Activated CD4-positive, alpha-beta T cell treated with anti-CD3 and anti-CD28 coated beads, Interleukin-2, amount 50 U/mL, for 16 hours (primary cell): ENCODE measurements around the gene DNAAF1.

Source experiments
- DNase-seq: peaks from one replicate; pipeline ENCODE4 v3.0.0-alpha.2; 2020

The DNAAF1 gene

GRCh38 chr16:84124257-84125073, 20.6 kb upstream of the DNAAF1 start:
- no peak for DNase-seq

GRCh38 chr16:84131117-84131516, 14.0 kb upstream of the DNAAF1 start:
- DNase-seq: no peak

- no peak for DNase-seq
Measured at GRCh38 chr16:84132527-84133285, 12.4 kb upstream of the DNAAF1 start.

- no peak for DNase-seq
Measured at GRCh38 chr16:84136331-84137125, 8.6 kb upstream of the DNAAF1 start.

GRCh38 chr16:84137287-84137686, 7.8 kb upstream of the DNAAF1 start:
- no peak for DNase-seq

- no peak for DNase-seq
Measured at GRCh38 chr16:84137769-84138357, 7.2 kb upstream of the DNAAF1 start.

GRCh38 chr16:84138500-84138823, 6.6 kb upstream of the DNAAF1 start:
- no peak for DNase-seq

GRCh38 chr16:84138824-84139627, 6.1 kb upstream of the DNAAF1 start:
- peak; percentile 49 for DNase-seq

GRCh38 chr16:84139628-84140258, 5.4 kb upstream of the DNAAF1 start:
- no peak for DNase-seq

GRCh38 chr16:84141143-84141670, 3.9 kb upstream of the DNAAF1 start:
- peak; percentile 14 for DNase-seq

GRCh38 chr16:84143081-84143480, 2.0 kb upstream of the DNAAF1 start:
- DNase-seq: no peak

GRCh38 chr16:84143784-84144199, 1.3 kb upstream of the DNAAF1 start:
- peak; percentile 8 for DNase-seq

- DNase-seq: peak; percentile 35
Measured at GRCh38 chr16:84144209-84144858, 774 bp upstream of the DNAAF1 start.

- DNase-seq: no peak
Measured at GRCh38 chr16:84150926-84151325, 5.8 kb downstream of the DNAAF1 start.

- no peak for DNase-seq
Measured at GRCh38 chr16:84153660-84154214, 8.6 kb downstream of the DNAAF1 start.

GRCh38 chr16:84155226-84155625, 10.1 kb downstream of the DNAAF1 start:
- DNase-seq: no peak

GRCh38 chr16:84155771-84156170, 10.7 kb downstream of the DNAAF1 start:
- no peak for DNase-seq

- DNase-seq: no peak
Measured at GRCh38 chr16:84156342-84156784, 11.3 kb downstream of the DNAAF1 start.

- no peak for DNase-seq
Measured at GRCh38 chr16:84159007-84159406, 13.9 kb downstream of the DNAAF1 start.

- no peak for DNase-seq
Measured at GRCh38 chr16:84159800-84160199, 14.7 kb downstream of the DNAAF1 start.
